Measurements from ENCODE around the gene HECW1.

HECW1 gene

GRCh38 chr7:43372676-43373355, 260.4 kb downstream of the HECW1 start:
- peak; percentile 49 for DNase-seq (ENCODE audit: low read depth)

GRCh38 chr7:43377196-43377960, 264.9 kb downstream of the HECW1 start:
- peak; percentile 59 for DNase-seq (ENCODE audit: low read depth)

- DNase-seq (ENCODE audit: low read depth), result no peak
These were observed 266.8 kb downstream of the HECW1 start for GRCh38 chr7:43379210-43379609.

- DNase-seq (ENCODE audit: low read depth), result no peak
These were observed 272.3 kb downstream of the HECW1 start for GRCh38 chr7:43384616-43385308.

- no peak for DNase-seq (ENCODE audit: low read depth)
These were observed 272.8 kb downstream of the HECW1 start for GRCh38 chr7:43385309-43385680.

GRCh38 chr7:43385856-43386255, 273.4 kb downstream of the HECW1 start:
- DNase-seq (ENCODE audit: low read depth), result peak; percentile 33

- no peak for DNase-seq (ENCODE audit: low read depth)
These were observed 275.5 kb downstream of the HECW1 start for GRCh38 chr7:43387932-43388331.

GRCh38 chr7:43390576-43390975, 278.1 kb downstream of the HECW1 start:
- no peak for DNase-seq (ENCODE audit: low read depth)

GRCh38 chr7:43391518-43391917, 279.1 kb downstream of the HECW1 start:
- no peak for DNase-seq (ENCODE audit: low read depth)

GRCh38 chr7:43392638-43393330, 280.3 kb downstream of the HECW1 start:
- DNase-seq (ENCODE audit: low read depth), result no peak

- DNase-seq (ENCODE audit: low read depth), result peak; percentile 64
These were observed 282.1 kb downstream of the HECW1 start for GRCh38 chr7:43394441-43395130.

- no peak for DNase-seq (ENCODE audit: low read depth)
These were observed 282.9 kb downstream of the HECW1 start for GRCh38 chr7:43395351-43395750.

GRCh38 chr7:43396187-43396740, 283.8 kb downstream of the HECW1 start:
- DNase-seq (ENCODE audit: low read depth), result no peak

GRCh38 chr7:43398831-43399230, 286.4 kb downstream of the HECW1 start:
- peak; percentile 10 for DNase-seq (ENCODE audit: low read depth)

- DNase-seq (ENCODE audit: low read depth), result no peak
These were observed 293.5 kb downstream of the HECW1 start for GRCh38 chr7:43405948-43406347.

GRCh38 chr7:43406961-43407360, 294.5 kb downstream of the HECW1 start:
- DNase-seq (ENCODE audit: low read depth), result no peak

GRCh38 chr7:43408981-43409380, 296.5 kb downstream of the HECW1 start:
- DNase-seq (ENCODE audit: low read depth), result no peak

- DNase-seq (ENCODE audit: low read depth), result no peak
These were observed 305.0 kb downstream of the HECW1 start for GRCh38 chr7:43417455-43417854.

GRCh38 chr7:43430411-43430810, 318.0 kb downstream of the HECW1 start:
- no peak for DNase-seq (ENCODE audit: low read depth)

- peak; percentile 60 for DNase-seq (ENCODE audit: low read depth)
These were observed 318.7 kb downstream of the HECW1 start for GRCh38 chr7:43431020-43431595.

GRCh38 chr7:43433639-43434038, 321.2 kb downstream of the HECW1 start:
- DNase-seq (ENCODE audit: low read depth), result no peak

Data from amniotic epithelial cell (primary cell).